MCF 10A (cell line): ENCODE data around the gene FTH1. TPM values are rescaled to one million over a fixed set of nuclear protein-coding genes. Genes with fewer than 3 reads are reported as not detected.

Source experiments
- BruUV-seq: library from RNA; stranded (reverse); fragments of 400-500 nt; replicated peaks from 2 replicates; lab custom pipeline; 2021; lab: Mats Ljungman, UMichigan
- CTCF ChIA-PET: fragments of 300-600 bp; sonication (Branson Sonifier 250); formaldehyde crosslinking; extraction: SDS; loops from one replicate; lab custom pipeline; 2021; ENCODE audit warnings: antibody characterized with exemption, inconsistent platforms; lab: Yijun Ruan, JAX
- POLR2A ChIA-PET: fragments of 300-600, 350-650 bp; sonication (Branson Sonifier 250); formaldehyde crosslinking; extraction: SDS; loops from one replicate; lab custom pipeline; 2020; ENCODE audit warnings: antibody characterized with exemption, inconsistent platforms; lab: Yijun Ruan, JAX
- DNase-seq: peaks from one replicate; pipeline ENCODE4 v3.0.0-alpha.2; 2018; ENCODE audit not compliant: unreplicated experiment
- H3K27ac Mint-ChIP-seq: one replicate; pipeline ENCODE4 v1.8.0; 2022; ENCODE audit warnings: mild to moderate bottlenecking, low read depth, mixed read lengths; ENCODE audit not compliant: unreplicated experiment
- H3K27me3 Mint-ChIP-seq: one replicate; pipeline ENCODE4 v1.8.0; 2022; ENCODE audit warnings: mixed read lengths; ENCODE audit not compliant: insufficient read depth, unreplicated experiment
- H3K36me3 Mint-ChIP-seq: one replicate; pipeline ENCODE4 v1.8.0; 2022; ENCODE audit warnings: mild to moderate bottlenecking, moderate library complexity, mixed read lengths; ENCODE audit not compliant: insufficient read depth, unreplicated experiment
- H3K4me1 Mint-ChIP-seq: one replicate; pipeline ENCODE4 v1.8.0; 2022; ENCODE audit warnings: mixed read lengths; ENCODE audit not compliant: insufficient read depth, unreplicated experiment
- H3K4me3 Mint-ChIP-seq: one replicate; pipeline ENCODE4 v1.8.0; 2022; ENCODE audit warnings: mild to moderate bottlenecking, moderate library complexity, mixed read lengths; ENCODE audit not compliant: unreplicated experiment
- H3K9me3 Mint-ChIP-seq: one replicate; pipeline ENCODE4 v1.8.0; 2022; ENCODE audit warnings: mixed read lengths; ENCODE audit not compliant: unreplicated experiment
- intact Hi-C: fragments of 100-400 bp; cut with micrococcal nuclease; formaldehyde crosslinking; loops from 2 replicates; pipeline ENCODE4 v1.14.1; 2022
- total RNA-seq: library from RNA; stranded (reverse); gene quantifications from 2 replicates; pipeline ENCODE4 v1.2.3, GENCODE V29; 2022
- TF ChIP-seq, protein P1 (sequence below): fragments of 200-600 bp; IDR thresholded peaks from one replicate; pipeline ENCODE4 v1.8.0; 2022; ENCODE audit warnings: antibody characterized with exemption, mild to moderate bottlenecking; ENCODE audit not compliant: unreplicated experiment

Gene FTH1
- total RNA-seq, 1 experiment from 2014 or later, result 8,367 TPM

- Mint-ChIP-seq H3K9me3 (peaks cover 7% of the 10 kb centered on the region), H3K27me3 (peaks cover 6% of the 10 kb centered on the region), H3K4me1 (no peaks in the 10 kb centered on the region), H3K4me3 (no peak overlapping the region), H3K27ac (no peak overlapping the region), H3K36me3 (no peaks in the 10 kb centered on the region)
- POLR2A ChIA-PET, result interaction anchor here (0.5 kb wide), 1 partner anchor 132 kb away, joined by 3 read pairs; no protein-coding TSS in a partner anchor
- intact Hi-C loops, result no loop called here
- no TSS peak for BruUV-seq
- CTCF ChIA-PET, result interaction anchor here (0.6 to 3.9 kb wide), 6 partner anchors 9 to 495 kb away, joined by 3 to 31 read pairs (median 9); no protein-coding TSS in a partner anchor
- DNase-seq, result no peak
- TF ChIP-seq, protein P1, sequence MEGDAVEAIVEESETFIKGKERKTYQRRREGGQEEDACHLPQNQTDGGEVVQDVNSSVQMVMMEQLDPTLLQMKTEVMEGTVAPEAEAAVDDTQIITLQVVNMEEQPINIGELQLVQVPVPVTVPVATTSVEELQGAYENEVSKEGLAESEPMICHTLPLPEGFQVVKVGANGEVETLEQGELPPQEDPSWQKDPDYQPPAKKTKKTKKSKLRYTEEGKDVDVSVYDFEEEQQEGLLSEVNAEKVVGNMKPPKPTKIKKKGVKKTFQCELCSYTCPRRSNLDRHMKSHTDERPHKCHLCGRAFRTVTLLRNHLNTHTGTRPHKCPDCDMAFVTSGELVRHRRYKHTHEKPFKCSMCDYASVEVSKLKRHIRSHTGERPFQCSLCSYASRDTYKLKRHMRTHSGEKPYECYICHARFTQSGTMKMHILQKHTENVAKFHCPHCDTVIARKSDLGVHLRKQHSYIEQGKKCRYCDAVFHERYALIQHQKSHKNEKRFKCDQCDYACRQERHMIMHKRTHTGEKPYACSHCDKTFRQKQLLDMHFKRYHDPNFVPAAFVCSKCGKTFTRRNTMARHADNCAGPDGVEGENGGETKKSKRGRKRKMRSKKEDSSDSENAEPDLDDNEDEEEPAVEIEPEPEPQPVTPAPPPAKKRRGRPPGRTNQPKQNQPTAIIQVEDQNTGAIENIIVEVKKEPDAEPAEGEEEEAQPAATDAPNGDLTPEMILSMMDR, result no peak
Observed at GRCh38 chr11:61930933-61931332, 36.5 kb downstream of the FTH1 start.

DNA sequence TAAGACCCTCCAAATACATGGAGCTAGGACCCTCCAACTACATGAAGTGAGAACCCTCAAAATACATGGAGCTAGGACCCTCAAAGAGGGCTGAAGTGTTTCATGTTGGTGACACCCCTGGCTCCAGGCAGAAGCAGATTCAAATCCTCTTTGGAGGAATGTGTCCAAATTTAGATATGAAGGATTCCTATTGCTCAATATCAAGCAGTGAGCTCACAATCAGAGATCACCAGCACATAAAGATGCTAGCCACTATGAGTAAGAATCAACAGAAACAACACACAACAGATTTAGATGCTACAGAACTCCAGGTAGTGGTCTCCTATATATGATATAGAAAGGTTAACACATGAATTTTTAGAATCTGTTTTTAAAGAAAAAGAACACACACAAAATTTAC, 38.8 kb downstream of the FTH1 start:
- no TSS peak for BruUV-seq
- Mint-ChIP-seq H3K27ac (no peak overlapping the region), H3K36me3 (no peaks in the 10 kb centered on the region), H3K9me3 (peaks cover 7% of the 10 kb centered on the region), H3K4me1 (no peaks in the 10 kb centered on the region), H3K27me3 (no peaks in the 10 kb centered on the region), H3K4me3 (no peak overlapping the region)
- TF ChIP-seq, protein P1, result no peak
- no peak for DNase-seq
- CTCF ChIA-PET, result interaction anchor here (0.6 to 3.9 kb wide), 11 partner anchors 15 to 180 kb away, joined by 3 to 31 read pairs (median 5); no protein-coding TSS in a partner anchor
- intact Hi-C loops, result no loop called here
- POLR2A ChIA-PET, result interaction anchor here (0.6 to 0.7 kb wide), 2 partner anchors 14 to 32 kb away, joined by 3 read pairs; no protein-coding TSS in a partner anchor

DNA sequence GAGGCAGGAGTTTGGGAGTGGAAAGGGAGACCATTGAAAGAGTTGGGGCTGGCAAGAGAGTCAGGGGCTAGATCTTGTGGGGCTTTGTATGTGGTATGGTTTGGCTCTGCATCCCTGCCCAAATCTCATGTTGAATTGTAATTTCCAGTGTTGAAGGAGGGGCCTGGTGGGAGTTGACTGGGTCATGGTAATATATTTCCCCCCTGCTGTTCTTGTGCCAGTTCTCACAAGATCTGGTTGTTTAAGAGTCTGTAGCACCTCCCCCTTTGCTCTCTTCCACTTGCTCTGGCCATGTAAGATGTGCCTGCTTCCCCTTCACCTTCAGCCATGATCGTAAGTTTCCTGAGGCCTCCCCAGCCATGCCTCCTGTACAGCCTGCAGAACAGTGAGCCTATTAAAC, 39.9 kb downstream of the FTH1 start:
- Mint-ChIP-seq H3K27ac (no peak overlapping the region), H3K27me3 (no peaks in the 10 kb centered on the region), H3K4me3 (no peak overlapping the region), H3K4me1 (no peaks in the 10 kb centered on the region), H3K9me3 (no peaks in the 10 kb centered on the region), H3K36me3 (no peaks in the 10 kb centered on the region)
- BruUV-seq, result no TSS peak
- ChIA-PET POLR2A (no interaction called here), CTCF (interaction anchor here (0.6 to 3.9 kb wide), 4 partner anchors 20 to 50 kb away, joined by 3 to 31 read pairs (median 16); no protein-coding TSS in a partner anchor)
- no peak for DNase-seq
- intact Hi-C loops, result no loop called here
- TF ChIP-seq, protein P1, result no peak

GRCh38 chr11:61926235-61926634, 41.2 kb downstream of the FTH1 start:
- Mint-ChIP-seq H3K27me3 (peaks cover 6% of the 10 kb centered on the region), H3K36me3 (no peaks in the 10 kb centered on the region), H3K27ac (no peak overlapping the region), H3K9me3 (no peaks in the 10 kb centered on the region), H3K4me3 (no peak overlapping the region), H3K4me1 (no peaks in the 10 kb centered on the region)
- no peak for DNase-seq
- intact Hi-C loops, result no loop called here
- ChIA-PET CTCF (interaction anchor here (0.5 kb wide), 1 partner anchor 12 kb away, joined by 6 read pairs; no protein-coding TSS in a partner anchor), POLR2A (no interaction called here)
- TF ChIP-seq, protein P1, result no peak
- BruUV-seq, result no TSS peak
